DOHH2 (cell line): ENCODE measurements around the gene ABLIM1.

ENCODE experiments used
- EZH2phosphoT487 ChIP-seq: fragments of 200-600 bp; sonication (generic); IDR thresholded peaks from 2 replicates; pipeline ENCODE4 v1.6.1; 2017; ENCODE audit warnings: borderline replicate concordance, mild to moderate bottlenecking, antibody characterized with exemption, low read length, moderate library complexity, mixed read lengths
- TF ChIP-seq, protein P1 (sequence below): fragments of 200-600 bp; sonication (generic); IDR thresholded peaks from one replicate; pipeline ENCODE4 v1.5.1; 2014; ENCODE audit warnings: antibody characterized with exemption, mild to moderate bottlenecking, low read depth, low read length; ENCODE audit not compliant: poor library complexity, severe bottlenecking

DNA sequence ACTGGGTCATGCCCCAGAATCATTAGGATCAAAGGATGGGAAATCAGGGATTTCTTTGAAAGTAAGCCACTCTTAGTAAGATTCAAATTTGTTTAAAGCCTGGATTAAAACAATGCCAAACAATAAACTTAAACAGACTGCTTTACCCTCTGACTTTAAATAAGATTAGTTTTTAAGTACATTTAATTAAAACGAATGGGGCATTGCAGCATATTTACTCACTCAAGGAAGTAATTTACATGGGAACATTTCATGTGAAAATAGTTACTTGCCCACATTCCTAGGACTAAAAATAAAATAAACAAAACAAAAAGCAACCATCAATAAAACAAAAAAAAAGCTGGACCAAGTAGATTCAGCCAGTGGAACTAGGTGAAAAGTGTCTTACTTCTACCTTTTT, 7.8 kb downstream of the ABLIM1 start:
- TF ChIP-seq, protein P1, sequence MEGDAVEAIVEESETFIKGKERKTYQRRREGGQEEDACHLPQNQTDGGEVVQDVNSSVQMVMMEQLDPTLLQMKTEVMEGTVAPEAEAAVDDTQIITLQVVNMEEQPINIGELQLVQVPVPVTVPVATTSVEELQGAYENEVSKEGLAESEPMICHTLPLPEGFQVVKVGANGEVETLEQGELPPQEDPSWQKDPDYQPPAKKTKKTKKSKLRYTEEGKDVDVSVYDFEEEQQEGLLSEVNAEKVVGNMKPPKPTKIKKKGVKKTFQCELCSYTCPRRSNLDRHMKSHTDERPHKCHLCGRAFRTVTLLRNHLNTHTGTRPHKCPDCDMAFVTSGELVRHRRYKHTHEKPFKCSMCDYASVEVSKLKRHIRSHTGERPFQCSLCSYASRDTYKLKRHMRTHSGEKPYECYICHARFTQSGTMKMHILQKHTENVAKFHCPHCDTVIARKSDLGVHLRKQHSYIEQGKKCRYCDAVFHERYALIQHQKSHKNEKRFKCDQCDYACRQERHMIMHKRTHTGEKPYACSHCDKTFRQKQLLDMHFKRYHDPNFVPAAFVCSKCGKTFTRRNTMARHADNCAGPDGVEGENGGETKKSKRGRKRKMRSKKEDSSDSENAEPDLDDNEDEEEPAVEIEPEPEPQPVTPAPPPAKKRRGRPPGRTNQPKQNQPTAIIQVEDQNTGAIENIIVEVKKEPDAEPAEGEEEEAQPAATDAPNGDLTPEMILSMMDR: no peak
- TF ChIP-seq EZH2phosphoT487: no peak
